Brain microvascular endothelial cell (primary cell): ENCODE data around the gene LAMA5.
"Not testable (repeated sequence)": the region's sequence is repeated elsewhere in the genome, so short reads cannot be mapped to it uniquely, and the experiment has no call there.

Experiments used
- DNase-seq: peaks from one replicate; pipeline ENCODE4 v3.0.0-alpha.2; 2020
- H3K27ac ChIP-seq: fragments of 250-450 bp; sonication (Bioruptor Pico); 2 replicates; pipeline ENCODE4 v1.5.1; 2020; ENCODE audit warnings: mild to moderate bottlenecking, moderate library complexity
- H3K27me3 ChIP-seq: fragments of 250-450 bp; sonication (Bioruptor Pico); replicated peaks from 2 replicates; pipeline ENCODE4 v1.5.1; 2020; ENCODE audit warnings: mild to moderate bottlenecking
- H3K36me3 ChIP-seq: fragments of 250-450 bp; sonication (Bioruptor Pico); replicated peaks from 2 replicates; pipeline ENCODE4 v1.5.1; 2020; ENCODE audit warnings: mild to moderate bottlenecking
- H3K4me3 ChIP-seq: 2 replicates; pipeline ENCODE4 v1.5.1; 2011; ENCODE audit warnings: low read depth, mild to moderate bottlenecking, control low read depth, low read length, moderate library complexity
- CTCF ChIP-seq: IDR thresholded peaks from 2 replicates; pipeline ENCODE4 v1.5.1; 2011; ENCODE audit warnings: low read depth, mild to moderate bottlenecking, moderate library complexity, low read length, control low read depth, inconsistent platforms; ENCODE audit errors: missing control alignments
- in situ Hi-C: cut with HindIII; loops from 2 replicates; pipeline ENCODE4 v1.10.0; 2017; ENCODE audit warnings: low sequenced_read_pairs, low pct_ligation_motif_present

LAMA5 gene

GRCh38 chr20:62377615-62378178 is 10.6 kb upstream of the LAMA5 start:
- DNase-seq, result no peak
- H3K27me3 ChIP-seq, result no peaks in the 10 kb centered on the region
- no peak overlapping the region for H3K4me3 ChIP-seq
- H3K27ac ChIP-seq, result no peak overlapping the region
- peaks cover 5% of the 10 kb centered on the region for H3K36me3 ChIP-seq
- in situ Hi-C loops, result loop anchor here (25.0 kb wide), 1 partner anchor 90 kb away; no protein-coding TSS in a partner anchor
- TF ChIP-seq CTCF, result no peak

- in situ Hi-C loops, result loop anchor here (25.0 kb wide), 1 partner anchor 90 kb away; no protein-coding TSS in a partner anchor
- Histone ChIP-seq H3K36me3 (peaks cover 5% of the 10 kb centered on the region), H3K27ac (no peak overlapping the region), H3K27me3 (no peaks in the 10 kb centered on the region), H3K4me3 (no peak overlapping the region)
- no peak for TF ChIP-seq CTCF
- no peak for DNase-seq
Measured at GRCh38 chr20:62377064-62377461, 10.0 kb upstream of the LAMA5 start.

- in situ Hi-C loops, result loop anchor here (25.0 kb wide), 1 partner anchor 89 kb away; no protein-coding TSS in a partner anchor
- peak; percentile 71 for TF ChIP-seq CTCF
- no peak overlapping the region for H3K4me3 ChIP-seq
- no peaks in the 10 kb centered on the region for H3K27me3 ChIP-seq
- H3K36me3 ChIP-seq, result no peaks in the 10 kb centered on the region
- H3K27ac ChIP-seq, result no peak overlapping the region
- no peak for DNase-seq
Measured at GRCh38 chr20:62376112-62377063, 9.3 kb upstream of the LAMA5 start.

- no peak for TF ChIP-seq CTCF
- in situ Hi-C loops, result loop anchor here (25.0 kb wide), 1 partner anchor 87 kb away; no protein-coding TSS in a partner anchor
- H3K27ac ChIP-seq, result no peak overlapping the region
- DNase-seq, result no peak
- H3K4me3 ChIP-seq, result no peak overlapping the region
- H3K27me3 ChIP-seq, result no peaks in the 10 kb centered on the region
- H3K36me3 ChIP-seq, result no peaks in the 10 kb centered on the region
Measured at GRCh38 chr20:62374331-62375152, 7.4 kb upstream of the LAMA5 start.

- H3K27me3 ChIP-seq, in situ Hi-C loops, H3K36me3 ChIP-seq: not testable (repeated sequence)
Measured at GRCh38 chr20:62373631-62374179, 6.6 kb upstream of the LAMA5 start.

More at GRCh38 chr20:62373631-62374179, 6.6 kb upstream of the LAMA5 start:
- not testable (repeated sequence) for H3K27ac ChIP-seq, DNase-seq, H3K4me3 ChIP-seq
